GM23338 (cell line): ENCODE data around the gene TRABD2A. TPM values are rescaled to one million over a fixed set of nuclear protein-coding genes. Genes with fewer than 3 reads are reported as not detected.

ENCODE experiments used
- ATAC-seq: fragments of 200-7000 bp; cut with Tn5 transposase; 3 replicates; pipeline ENCODE4 v1.9.1; 2020
- DNase-seq: peaks from one replicate; pipeline ENCODE4 v3.0.0-alpha.2; 2015; ENCODE audit warnings: low spot score
- H2AFZ ChIP-seq: fragments of 200-600 bp; sonication (generic); 2 replicates; pipeline ENCODE4 v1.8.0; 2016; ENCODE audit warnings: antibody characterized with exemption, mild to moderate bottlenecking, moderate library complexity
- H3F3A ChIP-seq: fragments of 200-600 bp; sonication (generic); replicated peaks from 2 replicates; pipeline ENCODE4 v1.8.0; 2017; ENCODE audit warnings: antibody characterized with exemption, mixed run types, low read depth
- H3K27ac ChIP-seq: fragments of 200-600 bp; sonication (generic); 2 replicates; pipeline ENCODE4 v1.6.1; 2016; ENCODE audit warnings: low read depth
- H3K27me3 ChIP-seq: fragments of 200-600 bp; sonication (generic); 2 replicates; pipeline ENCODE4 v1.8.0; 2016; ENCODE audit warnings: mild to moderate bottlenecking, mixed run types, moderate library complexity; ENCODE audit not compliant: insufficient read depth
- H3K36me3 ChIP-seq: fragments of 200-600 bp; sonication (generic); 2 replicates; pipeline ENCODE4 v1.8.0; 2016; ENCODE audit warnings: mild to moderate bottlenecking; ENCODE audit not compliant: insufficient read depth
- H3K4me1 ChIP-seq: fragments of 200-600 bp; sonication (generic); 2 replicates; pipeline ENCODE4 v1.8.0; 2016; ENCODE audit warnings: mild to moderate bottlenecking, moderate library complexity; ENCODE audit not compliant: insufficient read depth
- H3K4me2 ChIP-seq: fragments of 200-600 bp; sonication (generic); 2 replicates; pipeline ENCODE4 v1.7.1; 2017; ENCODE audit warnings: mixed run types
- H3K4me3 ChIP-seq: fragments of 200-600 bp; sonication (generic); 2 replicates; pipeline ENCODE4 v1.6.1; 2016; ENCODE audit warnings: mixed run types
- H3K79me2 ChIP-seq: fragments of 200-600 bp; sonication (generic); replicated peaks from 2 replicates; pipeline ENCODE4 v1.8.0; 2017; ENCODE audit warnings: mild to moderate bottlenecking; ENCODE audit not compliant: insufficient read depth
- H3K9me2 ChIP-seq: fragments of 200-600 bp; sonication (generic); 2 replicates; pipeline ENCODE4 v1.8.0; 2017; ENCODE audit not compliant: insufficient read depth
- H4K20me1 ChIP-seq: fragments of 200-600 bp; sonication (generic); replicated peaks from 2 replicates; pipeline ENCODE4 v1.8.0; 2017; ENCODE audit warnings: mild to moderate bottlenecking; ENCODE audit not compliant: insufficient read depth
- H3K27ac Mint-ChIP-seq: 2 replicates; pipeline ENCODE4 v1.8.0; 2020; ENCODE audit warnings: inconsistent platforms, mild to moderate bottlenecking, moderate library complexity, mixed read lengths
- H3K27me3 Mint-ChIP-seq: 3 replicates; pipeline ENCODE4 v1.8.0; 2022; ENCODE audit warnings: low read depth, mild to moderate bottlenecking, moderate library complexity, mixed read lengths, inconsistent platforms; ENCODE audit not compliant: insufficient read depth, poor library complexity
- H3K36me3 Mint-ChIP-seq: 3 replicates; pipeline ENCODE4 v1.8.0; 2021; ENCODE audit warnings: low read depth, mild to moderate bottlenecking, inconsistent platforms, moderate library complexity, mixed read lengths
- H3K4me1 Mint-ChIP-seq: 3 replicates; pipeline ENCODE4 v1.8.0; 2020; ENCODE audit warnings: mild to moderate bottlenecking, inconsistent platforms, mixed read lengths
- H3K4me3 Mint-ChIP-seq: 3 replicates; pipeline ENCODE4 v1.8.0; 2021; ENCODE audit warnings: moderate library complexity, mild to moderate bottlenecking, inconsistent platforms, mixed read lengths
- H3K9me3 Mint-ChIP-seq: 3 replicates; pipeline ENCODE4 v1.8.0; 2020; ENCODE audit warnings: moderate library complexity, mild to moderate bottlenecking, inconsistent platforms, mixed read lengths
- CREB1 ChIP-seq: fragments of 250-450 bp; sonication (Bioruptor Pico); IDR thresholded peaks from 2 replicates; pipeline ENCODE4 v1.5.0; 2020; ENCODE audit warnings: low read depth, mild to moderate bottlenecking, moderate library complexity
- EZH2 ChIP-seq: fragments of 200-600 bp; sonication (generic); IDR thresholded peaks from one replicate; pipeline ENCODE4 v1.8.0; 2017; ENCODE audit warnings: antibody characterized with exemption, mild to moderate bottlenecking, low read depth; ENCODE audit not compliant: unreplicated experiment
- JUNB ChIP-seq: IDR thresholded peaks from one replicate; pipeline ENCODE4 v1.6.1; 2016; ENCODE audit warnings: antibody characterized with exemption; ENCODE audit not compliant: unreplicated experiment
- NANOG ChIP-seq: IDR thresholded peaks from 2 replicates; pipeline ENCODE4 v1.6.1; 2016; ENCODE audit warnings: antibody characterized with exemption, borderline replicate concordance
- POLR2AphosphoS5 ChIP-seq: IDR thresholded peaks from 2 replicates; pipeline ENCODE4 v1.6.1; 2016; ENCODE audit warnings: antibody characterized with exemption, low read depth
- STAT1 ChIP-seq: IDR thresholded peaks from one replicate; pipeline ENCODE4 v1.6.1; 2016; ENCODE audit warnings: antibody characterized with exemption; ENCODE audit not compliant: unreplicated experiment
- ZNF114 ChIP-seq: fragments of 250-450 bp; sonication (Bioruptor Pico); IDR thresholded peaks from 2 replicates; pipeline ENCODE4 v1.5.0; 2020; ENCODE audit warnings: mild to moderate bottlenecking, moderate library complexity
- polyA plus RNA-seq: library from polyadenylated mRNA; unstranded; fragments of >200 nt; fragmentation: Nextera tagmentation; extraction: Ambion mirVana; gene quantifications from 2 replicates; pipeline ENCODE4 v1.2.1, GENCODE V29; 2016
- total RNA-seq: library from RNA; depleted of rRNA; stranded (reverse); fragments of >200 nt; shearing (Covaris generic); gene quantifications from 2 replicates; pipeline ENCODE4 v1.2.3, GENCODE V29; 2014
- TF ChIP-seq, protein P1 (sequence below): fragments of 250-450 bp; sonication (Bioruptor Pico); IDR thresholded peaks from 2 replicates; pipeline ENCODE4 v1.5.0; 2020; ENCODE audit warnings: mild to moderate bottlenecking, moderate library complexity
- TF ChIP-seq, protein P2 (sequence below), 2 experiments: fragments of 200-600 bp in 1 of 2; sonication (generic) in 1 of 2; conservative IDR thresholded peaks; 2 replicates each; pipeline versions ENCODE4 v1.5.1 to v1.6.1; 2016 to 2017; ENCODE audit warnings: antibody characterized with exemption in 2 of 2, low read depth in 2 of 2, mild to moderate bottlenecking in 2 of 2, moderate library complexity in 1 of 2
- TF ChIP-seq, protein P3 (sequence below): IDR thresholded peaks from 2 replicates; pipeline ENCODE4 v1.6.1; 2016; ENCODE audit warnings: antibody characterized with exemption

Gene TRABD2A
- total and polyA plus RNA-seq, 2 experiments from 2014 or later = 5.5 to 12.1 TPM

GRCh38 chr2:84927275-84927627 is 46.4 kb upstream of the TRABD2A start (continued):
- TF ChIP-seq, protein P1, sequence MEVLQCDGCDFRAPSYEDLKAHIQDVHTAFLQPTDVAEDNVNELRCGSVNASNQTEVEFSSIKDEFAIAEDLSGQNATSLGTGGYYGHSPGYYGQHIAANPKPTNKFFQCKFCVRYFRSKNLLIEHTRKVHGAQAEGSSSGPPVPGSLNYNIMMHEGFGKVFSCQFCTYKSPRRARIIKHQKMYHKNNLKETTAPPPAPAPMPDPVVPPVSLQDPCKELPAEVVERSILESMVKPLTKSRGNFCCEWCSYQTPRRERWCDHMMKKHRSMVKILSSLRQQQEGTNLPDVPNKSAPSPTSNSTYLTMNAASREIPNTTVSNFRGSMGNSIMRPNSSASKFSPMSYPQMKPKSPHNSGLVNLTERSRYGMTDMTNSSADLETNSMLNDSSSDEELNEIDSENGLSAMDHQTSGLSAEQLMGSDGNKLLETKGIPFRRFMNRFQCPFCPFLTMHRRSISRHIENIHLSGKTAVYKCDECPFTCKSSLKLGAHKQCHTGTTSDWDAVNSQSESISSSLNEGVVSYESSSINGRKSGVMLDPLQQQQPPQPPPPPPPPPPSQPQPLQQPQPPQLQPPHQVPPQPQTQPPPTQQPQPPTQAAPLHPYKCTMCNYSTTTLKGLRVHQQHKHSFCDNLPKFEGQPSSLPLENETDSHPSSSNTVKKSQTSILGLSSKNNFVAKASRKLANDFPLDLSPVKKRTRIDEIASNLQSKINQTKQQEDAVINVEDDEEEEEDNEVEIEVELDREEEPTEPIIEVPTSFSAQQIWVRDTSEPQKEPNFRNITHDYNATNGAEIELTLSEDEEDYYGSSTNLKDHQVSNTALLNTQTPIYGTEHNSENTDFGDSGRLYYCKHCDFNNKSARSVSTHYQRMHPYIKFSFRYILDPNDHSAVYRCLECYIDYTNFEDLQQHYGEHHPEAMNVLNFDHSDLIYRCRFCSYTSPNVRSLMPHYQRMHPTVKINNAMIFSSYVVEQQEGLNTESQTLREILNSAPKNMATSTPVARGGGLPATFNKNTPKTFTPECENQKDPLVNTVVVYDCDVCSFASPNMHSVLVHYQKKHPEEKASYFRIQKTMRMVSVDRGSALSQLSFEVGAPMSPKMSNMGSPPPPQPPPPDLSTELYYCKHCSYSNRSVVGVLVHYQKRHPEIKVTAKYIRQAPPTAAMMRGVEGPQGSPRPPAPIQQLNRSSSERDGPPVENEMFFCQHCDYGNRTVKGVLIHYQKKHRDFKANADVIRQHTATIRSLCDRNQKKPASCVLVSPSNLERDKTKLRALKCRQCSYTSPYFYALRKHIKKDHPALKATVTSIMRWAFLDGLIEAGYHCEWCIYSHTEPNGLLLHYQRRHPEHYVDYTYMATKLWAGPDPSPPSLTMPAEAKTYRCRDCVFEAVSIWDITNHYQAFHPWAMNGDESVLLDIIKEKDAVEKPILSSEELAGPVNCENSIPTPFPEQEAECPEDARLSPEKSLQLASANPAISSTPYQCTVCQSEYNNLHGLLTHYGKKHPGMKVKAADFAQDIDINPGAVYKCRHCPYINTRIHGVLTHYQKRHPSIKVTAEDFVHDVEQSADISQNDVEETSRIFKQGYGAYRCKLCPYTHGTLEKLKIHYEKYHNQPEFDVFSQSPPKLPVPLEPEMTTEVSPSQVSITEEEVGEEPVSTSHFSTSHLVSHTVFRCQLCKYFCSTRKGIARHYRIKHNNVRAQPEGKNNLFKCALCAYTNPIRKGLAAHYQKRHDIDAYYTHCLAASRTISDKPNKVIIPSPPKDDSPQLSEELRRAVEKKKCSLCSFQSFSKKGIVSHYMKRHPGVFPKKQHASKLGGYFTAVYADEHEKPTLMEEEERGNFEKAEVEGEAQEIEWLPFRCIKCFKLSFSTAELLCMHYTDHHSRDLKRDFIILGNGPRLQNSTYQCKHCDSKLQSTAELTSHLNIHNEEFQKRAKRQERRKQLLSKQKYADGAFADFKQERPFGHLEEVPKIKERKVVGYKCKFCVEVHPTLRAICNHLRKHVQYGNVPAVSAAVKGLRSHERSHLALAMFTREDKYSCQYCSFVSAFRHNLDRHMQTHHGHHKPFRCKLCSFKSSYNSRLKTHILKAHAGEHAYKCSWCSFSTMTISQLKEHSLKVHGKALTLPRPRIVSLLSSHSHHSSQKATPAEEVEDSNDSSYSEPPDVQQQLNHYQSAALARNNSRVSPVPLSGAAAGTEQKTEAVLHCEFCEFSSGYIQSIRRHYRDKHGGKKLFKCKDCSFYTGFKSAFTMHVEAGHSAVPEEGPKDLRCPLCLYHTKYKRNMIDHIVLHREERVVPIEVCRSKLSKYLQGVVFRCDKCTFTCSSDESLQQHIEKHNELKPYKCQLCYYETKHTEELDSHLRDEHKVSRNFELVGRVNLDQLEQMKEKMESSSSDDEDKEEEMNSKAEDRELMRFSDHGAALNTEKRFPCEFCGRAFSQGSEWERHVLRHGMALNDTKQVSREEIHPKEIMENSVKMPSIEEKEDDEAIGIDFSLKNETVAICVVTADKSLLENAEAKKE (CRISPR knock-in tag) = no peak
- TF ChIP-seq, protein P2, sequence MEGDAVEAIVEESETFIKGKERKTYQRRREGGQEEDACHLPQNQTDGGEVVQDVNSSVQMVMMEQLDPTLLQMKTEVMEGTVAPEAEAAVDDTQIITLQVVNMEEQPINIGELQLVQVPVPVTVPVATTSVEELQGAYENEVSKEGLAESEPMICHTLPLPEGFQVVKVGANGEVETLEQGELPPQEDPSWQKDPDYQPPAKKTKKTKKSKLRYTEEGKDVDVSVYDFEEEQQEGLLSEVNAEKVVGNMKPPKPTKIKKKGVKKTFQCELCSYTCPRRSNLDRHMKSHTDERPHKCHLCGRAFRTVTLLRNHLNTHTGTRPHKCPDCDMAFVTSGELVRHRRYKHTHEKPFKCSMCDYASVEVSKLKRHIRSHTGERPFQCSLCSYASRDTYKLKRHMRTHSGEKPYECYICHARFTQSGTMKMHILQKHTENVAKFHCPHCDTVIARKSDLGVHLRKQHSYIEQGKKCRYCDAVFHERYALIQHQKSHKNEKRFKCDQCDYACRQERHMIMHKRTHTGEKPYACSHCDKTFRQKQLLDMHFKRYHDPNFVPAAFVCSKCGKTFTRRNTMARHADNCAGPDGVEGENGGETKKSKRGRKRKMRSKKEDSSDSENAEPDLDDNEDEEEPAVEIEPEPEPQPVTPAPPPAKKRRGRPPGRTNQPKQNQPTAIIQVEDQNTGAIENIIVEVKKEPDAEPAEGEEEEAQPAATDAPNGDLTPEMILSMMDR (conservative IDR thresholded peaks at IDR 0.05; ENCODE audit: low read depth in 2 of 2) = no peak
- TF ChIP-seq, protein P3, sequence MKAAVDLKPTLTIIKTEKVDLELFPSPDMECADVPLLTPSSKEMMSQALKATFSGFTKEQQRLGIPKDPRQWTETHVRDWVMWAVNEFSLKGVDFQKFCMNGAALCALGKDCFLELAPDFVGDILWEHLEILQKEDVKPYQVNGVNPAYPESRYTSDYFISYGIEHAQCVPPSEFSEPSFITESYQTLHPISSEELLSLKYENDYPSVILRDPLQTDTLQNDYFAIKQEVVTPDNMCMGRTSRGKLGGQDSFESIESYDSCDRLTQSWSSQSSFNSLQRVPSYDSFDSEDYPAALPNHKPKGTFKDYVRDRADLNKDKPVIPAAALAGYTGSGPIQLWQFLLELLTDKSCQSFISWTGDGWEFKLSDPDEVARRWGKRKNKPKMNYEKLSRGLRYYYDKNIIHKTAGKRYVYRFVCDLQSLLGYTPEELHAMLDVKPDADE = no peak
- no peak for TF ChIP-seq POLR2AphosphoS5

GRCh38 chr2:84925724-84926376 is 45.0 kb upstream of the TRABD2A start:
- peak overlapping the region; percentile 57 for H3K4me3 ChIP-seq
- H2AFZ ChIP-seq = peak overlapping the region; percentile 34; the same call in 1 of the 2 replicates
- no peak overlapping the region for H3K27ac Mint-ChIP-seq
- TF ChIP-seq, protein P3 = no peak
- TF ChIP-seq ZNF114 (CRISPR knock-in tag) = no peak
- no peak for TF ChIP-seq STAT1
- TF ChIP-seq, protein P2 (conservative IDR thresholded peaks at IDR 0.05; ENCODE audit: low read depth in 2 of 2) = peak; percentile 95
- TF ChIP-seq EZH2 = no peak
- TF ChIP-seq POLR2AphosphoS5 = peak; percentile 29; the same call in 1 of the 2 replicates
- no peak for TF ChIP-seq NANOG
- TF ChIP-seq JUNB = no peak
- TF ChIP-seq CREB1 (CRISPR knock-in tag) = peak; percentile 57

More at GRCh38 chr2:84925724-84926376, 45.0 kb upstream of the TRABD2A start:
- ATAC-seq = peak; percentile 90
- H3K9me3 Mint-ChIP-seq = no peaks in the 10 kb centered on the region; the same call in 2 of the 3 replicates
- DNase-seq = peak; percentile 99
- Histone ChIP-seq H3K4me2 (peak overlapping the region; percentile 82), H3K27ac (peak overlapping the region; percentile 72; the same call in 1 of the 2 replicates), H3K4me1 (peaks cover 13% of the 10 kb centered on the region; the same call in 1 of the 2 replicates), H3K36me3 (no peaks in the 10 kb centered on the region), H3F3A (peaks cover 13% of the 10 kb centered on the region; the same call in 1 of the 2 replicates), H3K79me2 (no peaks in the 10 kb centered on the region), H3K27me3 (peaks cover 7% of the 10 kb centered on the region; the same call in 1 of the 2 replicates), H3K9me2 (no peaks in the 10 kb centered on the region), H4K20me1 (no peaks in the 10 kb centered on the region)
- H3K4me1 Mint-ChIP-seq = peaks cover 20% of the 10 kb centered on the region
- peak overlapping the region; percentile 66 for H3K4me3 Mint-ChIP-seq
- no peaks in the 10 kb centered on the region for H3K36me3 Mint-ChIP-seq
- peaks cover 18% of the 10 kb centered on the region for H3K27me3 Mint-ChIP-seq
